Neural progenitor cell (in vitro differentiated cells): Measurements from ENCODE around the gene ZDHHC14. TPM values are rescaled to one million over a fixed set of nuclear protein-coding genes. Genes with fewer than 3 reads are reported as not detected.

Experiments
- DNase-seq: peaks from one replicate; pipeline ENCODE4 v3.0.0-alpha.2; 2016; ENCODE audit warnings: low spot score
- H2AFZ ChIP-seq: fragments of 200-600 bp; sonication (generic); replicated peaks from 2 replicates; pipeline ENCODE4 v1.6.1; 2016; ENCODE audit warnings: antibody characterized with exemption
- H3F3A ChIP-seq: fragments of 200-600 bp; sonication (generic); 2 replicates; pipeline ENCODE4 v1.6.1; 2016; ENCODE audit warnings: antibody characterized with exemption, low read depth
- H3K27ac ChIP-seq: fragments of 200-600 bp; sonication (generic); 2 replicates; pipeline ENCODE4 v1.5.1; 2016; ENCODE audit warnings: mild to moderate bottlenecking
- H3K27me3 ChIP-seq: fragments of 200-600 bp; sonication (generic); 2 replicates; pipeline ENCODE4 v1.6.1; 2016; ENCODE audit warnings: mild to moderate bottlenecking, moderate library complexity
- H3K36me3 ChIP-seq: fragments of 200-600 bp; sonication (generic); 2 replicates; pipeline ENCODE4 v1.5.1; 2016
- H3K4me1 ChIP-seq: fragments of 200-600 bp; sonication (generic); 2 replicates; pipeline ENCODE4 v1.6.1; 2016; ENCODE audit warnings: mixed run types
- H3K4me2 ChIP-seq: fragments of 200-600 bp; sonication (generic); 2 replicates; pipeline ENCODE4 v1.6.1; 2016
- H3K4me3 ChIP-seq: fragments of 200-600 bp; sonication (generic); 2 replicates; pipeline ENCODE4 v1.5.1; 2016
- H3K79me2 ChIP-seq: fragments of 200-600 bp; sonication (generic); 2 replicates; pipeline ENCODE4 v1.6.1; 2016; ENCODE audit warnings: low read depth
- H3K9ac ChIP-seq: fragments of 200-600 bp; sonication (generic); 2 replicates; pipeline ENCODE4 v1.6.1; 2016
- H3K9me3 ChIP-seq: fragments of 200-600 bp; sonication (generic); 2 replicates; pipeline ENCODE4 v1.5.1; 2016; ENCODE audit warnings: low read depth
- H4K20me1 ChIP-seq: fragments of 200-600 bp; sonication (generic); 2 replicates; pipeline ENCODE4 v1.6.1; 2016; ENCODE audit warnings: low read depth
- H3K27ac Mint-ChIP-seq: 3 replicates; pipeline ENCODE4 v1.8.0; 2021; ENCODE audit warnings: mixed read lengths
- H3K27me3 Mint-ChIP-seq: 2 replicates; pipeline ENCODE4 v1.8.0; 2022; ENCODE audit warnings: low read depth, mild to moderate bottlenecking, inconsistent platforms, moderate library complexity, mixed read lengths; ENCODE audit not compliant: insufficient read depth
- H3K36me3 Mint-ChIP-seq: 3 replicates; pipeline ENCODE4 v1.8.0; 2021; ENCODE audit warnings: mixed read lengths
- H3K4me1 Mint-ChIP-seq: 3 replicates; pipeline ENCODE4 v1.8.0; 2021; ENCODE audit warnings: mixed read lengths
- H3K4me3 Mint-ChIP-seq: 3 replicates; pipeline ENCODE4 v1.8.0; 2021; ENCODE audit warnings: mild to moderate bottlenecking, moderate library complexity, mixed read lengths
- H3K9me3 Mint-ChIP-seq: 3 replicates; pipeline ENCODE4 v1.8.0; 2020; ENCODE audit warnings: mixed read lengths
- EZH2 ChIP-seq: fragments of 200-600 bp; sonication (generic); IDR thresholded peaks from 2 replicates; pipeline ENCODE4 v1.6.1; 2017; ENCODE audit warnings: antibody characterized with exemption, mild to moderate bottlenecking, moderate library complexity
- EZH2phosphoT487 ChIP-seq: fragments of 200-600 bp; sonication (generic); IDR thresholded peaks from 2 replicates; pipeline ENCODE4 v1.6.1; 2017; ENCODE audit warnings: antibody characterized with exemption
- total RNA-seq: library from RNA; depleted of rRNA; stranded (reverse); fragments of >200 nt; gene quantifications from 2 replicates; pipeline ENCODE4 v1.2.3, GENCODE V29; 2015; ENCODE audit warnings: low replicate concordance
- TF ChIP-seq, protein P1 (sequence below): fragments of 200-600 bp; sonication (generic); IDR thresholded peaks from 2 replicates; pipeline ENCODE4 v1.5.1; 2017; ENCODE audit warnings: antibody characterized with exemption, mild to moderate bottlenecking

The ZDHHC14 gene
- total RNA-seq, 1 donor from 2014 or later: 14.5 TPM

DNA sequence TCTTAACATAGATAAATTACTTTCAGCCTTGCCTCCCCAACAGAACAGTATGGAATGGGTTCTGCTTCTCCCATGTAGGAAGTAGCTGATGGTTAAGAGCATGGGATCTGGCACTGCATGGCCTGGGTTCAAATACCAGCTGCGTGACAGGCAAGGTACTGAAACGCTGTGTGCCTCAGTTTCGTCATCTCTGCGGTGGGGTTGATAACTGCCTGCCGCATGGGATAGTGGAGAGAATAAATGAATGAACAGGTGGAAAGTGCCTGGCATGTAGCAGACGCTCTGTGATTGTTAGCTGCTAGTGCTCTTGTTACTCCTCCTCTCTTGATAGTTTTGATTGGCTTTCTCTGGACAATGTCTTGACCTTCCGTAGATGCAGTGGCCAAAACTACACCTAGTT lies 213.3 kb downstream of the ZDHHC14 start:
- H2AFZ ChIP-seq: no peak overlapping the region
- H3K79me2 ChIP-seq: no peaks in the 10 kb centered on the region
- H3F3A ChIP-seq: no peaks in the 10 kb centered on the region
- peaks cover 3% of the 10 kb centered on the region for H3K27me3 Mint-ChIP-seq
- peaks cover 7% of the 10 kb centered on the region for H3K36me3 Mint-ChIP-seq
- H3K27me3 ChIP-seq: no peaks in the 10 kb centered on the region
- H3K4me3 Mint-ChIP-seq: no peak overlapping the region
- H3K27ac Mint-ChIP-seq: peak overlapping the region; percentile 47
- no peak overlapping the region for H3K4me3 ChIP-seq
- H3K9me3 ChIP-seq: no peaks in the 10 kb centered on the region
- H3K27ac ChIP-seq: no peak overlapping the region
- H3K36me3 ChIP-seq: no peaks in the 10 kb centered on the region
- H3K4me1 Mint-ChIP-seq: peaks cover 10% of the 10 kb centered on the region
- H3K4me2 ChIP-seq: no peak overlapping the region
- peaks cover 9% of the 10 kb centered on the region for H3K4me1 ChIP-seq
- no peak for TF ChIP-seq EZH2phosphoT487
- TF ChIP-seq, protein P1, sequence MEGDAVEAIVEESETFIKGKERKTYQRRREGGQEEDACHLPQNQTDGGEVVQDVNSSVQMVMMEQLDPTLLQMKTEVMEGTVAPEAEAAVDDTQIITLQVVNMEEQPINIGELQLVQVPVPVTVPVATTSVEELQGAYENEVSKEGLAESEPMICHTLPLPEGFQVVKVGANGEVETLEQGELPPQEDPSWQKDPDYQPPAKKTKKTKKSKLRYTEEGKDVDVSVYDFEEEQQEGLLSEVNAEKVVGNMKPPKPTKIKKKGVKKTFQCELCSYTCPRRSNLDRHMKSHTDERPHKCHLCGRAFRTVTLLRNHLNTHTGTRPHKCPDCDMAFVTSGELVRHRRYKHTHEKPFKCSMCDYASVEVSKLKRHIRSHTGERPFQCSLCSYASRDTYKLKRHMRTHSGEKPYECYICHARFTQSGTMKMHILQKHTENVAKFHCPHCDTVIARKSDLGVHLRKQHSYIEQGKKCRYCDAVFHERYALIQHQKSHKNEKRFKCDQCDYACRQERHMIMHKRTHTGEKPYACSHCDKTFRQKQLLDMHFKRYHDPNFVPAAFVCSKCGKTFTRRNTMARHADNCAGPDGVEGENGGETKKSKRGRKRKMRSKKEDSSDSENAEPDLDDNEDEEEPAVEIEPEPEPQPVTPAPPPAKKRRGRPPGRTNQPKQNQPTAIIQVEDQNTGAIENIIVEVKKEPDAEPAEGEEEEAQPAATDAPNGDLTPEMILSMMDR: no peak
- TF ChIP-seq EZH2: no peak
- peaks cover 12% of the 10 kb centered on the region for H3K9me3 Mint-ChIP-seq
- H3K9ac ChIP-seq: no peak overlapping the region
- no peak for DNase-seq
- H4K20me1 ChIP-seq: no peaks in the 10 kb centered on the region

- no peak for DNase-seq
- peaks cover 8% of the 10 kb centered on the region for H3K36me3 Mint-ChIP-seq
- Histone ChIP-seq H3K4me1 (peaks cover 9% of the 10 kb centered on the region), H3K36me3 (no peaks in the 10 kb centered on the region), H3K27ac (no peak overlapping the region), H3F3A (no peaks in the 10 kb centered on the region), H3K4me3 (no peak overlapping the region), H2AFZ (no peak overlapping the region), H4K20me1 (no peaks in the 10 kb centered on the region), H3K9ac (no peak overlapping the region), H3K4me2 (no peak overlapping the region), H3K9me3 (no peaks in the 10 kb centered on the region), H3K27me3 (no peaks in the 10 kb centered on the region), H3K79me2 (no peaks in the 10 kb centered on the region)
- TF ChIP-seq EZH2: no peak
- TF ChIP-seq, protein P1: no peak
- TF ChIP-seq EZH2phosphoT487: no peak
- H3K27ac Mint-ChIP-seq: peak overlapping the region; percentile 54
- peaks cover 10% of the 10 kb centered on the region for H3K4me1 Mint-ChIP-seq
- peaks cover 6% of the 10 kb centered on the region for H3K9me3 Mint-ChIP-seq
- H3K27me3 Mint-ChIP-seq: peaks cover 3% of the 10 kb centered on the region
- no peak overlapping the region for H3K4me3 Mint-ChIP-seq
These were observed 214.8 kb downstream of the ZDHHC14 start for GRCh38 chr6:157595768-157596167.

GRCh38 chr6:157596461-157596860 lies 215.5 kb downstream of the ZDHHC14 start:
- peaks cover 2% of the 10 kb centered on the region for H3K9me3 Mint-ChIP-seq
- no peak overlapping the region for H3K4me2 ChIP-seq
- no peak for TF ChIP-seq EZH2
- no peak for TF ChIP-seq EZH2phosphoT487
- TF ChIP-seq, protein P1: no peak
- H3K36me3 Mint-ChIP-seq: peaks cover 8% of the 10 kb centered on the region
- H3K4me1 Mint-ChIP-seq: peaks cover 10% of the 10 kb centered on the region
- no peak overlapping the region for H3K4me3 Mint-ChIP-seq
- peaks cover 3% of the 10 kb centered on the region for H3K27me3 Mint-ChIP-seq
- no peaks in the 10 kb centered on the region for H3K79me2 ChIP-seq
- no peak overlapping the region for H3K27ac ChIP-seq
- no peaks in the 10 kb centered on the region for H3K36me3 ChIP-seq
- H2AFZ ChIP-seq: no peak overlapping the region
- no peaks in the 10 kb centered on the region for H3K9me3 ChIP-seq
- H3K4me1 ChIP-seq: peaks cover 9% of the 10 kb centered on the region
- no peaks in the 10 kb centered on the region for H4K20me1 ChIP-seq
- H3K9ac ChIP-seq: no peak overlapping the region
- H3K4me3 ChIP-seq: no peak overlapping the region
- DNase-seq: no peak
- H3K27ac Mint-ChIP-seq: no peak overlapping the region
- H3F3A ChIP-seq: no peaks in the 10 kb centered on the region
- H3K27me3 ChIP-seq: no peaks in the 10 kb centered on the region
